RWPE2 (cell line): ENCODE measurements around the gene SMPD2.
A peak's percentile ranks its signal among the peaks of the same experiment; 100 is the strongest.

Experiments used
- ATAC-seq: fragments of 200-7000 bp; cut with Tn5 transposase; 3 replicates; pipeline ENCODE4 v1.9.1; 2021; ENCODE audit warnings: low read depth
- DNase-seq: peaks from one replicate; pipeline ENCODE4 v3.0.0-alpha.2; 2020; ENCODE audit warnings: low spot score
- H3K27ac ChIP-seq: fragments of 450-650 bp; 2 replicates; pipeline ENCODE4 v1.5.1; 2017; ENCODE audit warnings: mild to moderate bottlenecking; ENCODE audit not compliant: poor library complexity, severe bottlenecking
- H3K27me3 ChIP-seq: fragments of 250-450 bp; sonication (Bioruptor Pico); 2 replicates; pipeline ENCODE4 v1.5.1; 2021; ENCODE audit warnings: mild to moderate bottlenecking, moderate library complexity; ENCODE audit not compliant: insufficient read depth, poor library complexity, severe bottlenecking
- H3K36me3 ChIP-seq: fragments of 250-450 bp; sonication (Bioruptor Pico); 2 replicates; pipeline ENCODE4 v1.5.1; 2020; ENCODE audit warnings: low read depth, mild to moderate bottlenecking, moderate library complexity
- H3K4me1 ChIP-seq: fragments of 250-450 bp; sonication (Bioruptor Pico); 2 replicates; pipeline ENCODE4 v1.5.1; 2021; ENCODE audit warnings: mild to moderate bottlenecking, moderate library complexity; ENCODE audit not compliant: insufficient read depth, poor library complexity, severe bottlenecking
- H3K4me3 ChIP-seq: fragments of 250-450 bp; sonication (Bioruptor Pico); 2 replicates; pipeline ENCODE4 v1.5.1; 2021; ENCODE audit warnings: mild to moderate bottlenecking, moderate library complexity; ENCODE audit not compliant: severe bottlenecking
- H3K9me3 ChIP-seq: fragments of 250-450 bp; sonication (Bioruptor Pico); 2 replicates; pipeline ENCODE4 v1.5.1; 2021; ENCODE audit warnings: mild to moderate bottlenecking, moderate library complexity; ENCODE audit not compliant: severe bottlenecking
- TF ChIP-seq, protein P1 (sequence below): fragments of 450-650 bp; IDR thresholded peaks from one replicate; pipeline ENCODE4 v1.5.1; 2017; ENCODE audit warnings: mild to moderate bottlenecking, moderate library complexity; ENCODE audit not compliant: poor library complexity, severe bottlenecking

Gene SMPD2

DNA sequence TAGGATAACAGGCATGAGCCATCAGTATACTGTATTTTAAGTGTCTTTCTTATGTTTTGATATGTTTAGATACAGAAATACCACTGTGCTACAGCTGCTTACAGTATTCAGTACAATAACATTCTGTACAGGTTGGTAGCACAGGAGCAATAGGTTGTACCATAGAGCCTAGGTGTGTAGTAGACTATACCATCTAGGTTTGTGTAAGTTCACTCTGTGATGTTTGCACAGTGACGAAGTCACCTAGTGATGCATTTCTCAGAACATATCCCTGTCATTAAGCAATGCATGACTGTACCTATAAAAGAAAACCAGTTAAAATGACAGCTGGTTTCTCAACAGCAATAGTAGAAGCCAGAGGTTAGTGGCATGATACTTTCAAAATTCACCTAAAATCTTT lies 45.5 kb downstream of the SMPD2 start:
- Histone ChIP-seq H3K4me3 (no peak overlapping the region), H3K36me3 (peaks cover 11% of the 10 kb centered on the region), H3K9me3 (no peaks in the 10 kb centered on the region), H3K27ac (no peak overlapping the region), H3K4me1 (peaks cover 12% of the 10 kb centered on the region), H3K27me3 (no peaks in the 10 kb centered on the region)
- DNase-seq (no peak), ATAC-seq (peak; percentile 61)
- TF ChIP-seq, protein P1, sequence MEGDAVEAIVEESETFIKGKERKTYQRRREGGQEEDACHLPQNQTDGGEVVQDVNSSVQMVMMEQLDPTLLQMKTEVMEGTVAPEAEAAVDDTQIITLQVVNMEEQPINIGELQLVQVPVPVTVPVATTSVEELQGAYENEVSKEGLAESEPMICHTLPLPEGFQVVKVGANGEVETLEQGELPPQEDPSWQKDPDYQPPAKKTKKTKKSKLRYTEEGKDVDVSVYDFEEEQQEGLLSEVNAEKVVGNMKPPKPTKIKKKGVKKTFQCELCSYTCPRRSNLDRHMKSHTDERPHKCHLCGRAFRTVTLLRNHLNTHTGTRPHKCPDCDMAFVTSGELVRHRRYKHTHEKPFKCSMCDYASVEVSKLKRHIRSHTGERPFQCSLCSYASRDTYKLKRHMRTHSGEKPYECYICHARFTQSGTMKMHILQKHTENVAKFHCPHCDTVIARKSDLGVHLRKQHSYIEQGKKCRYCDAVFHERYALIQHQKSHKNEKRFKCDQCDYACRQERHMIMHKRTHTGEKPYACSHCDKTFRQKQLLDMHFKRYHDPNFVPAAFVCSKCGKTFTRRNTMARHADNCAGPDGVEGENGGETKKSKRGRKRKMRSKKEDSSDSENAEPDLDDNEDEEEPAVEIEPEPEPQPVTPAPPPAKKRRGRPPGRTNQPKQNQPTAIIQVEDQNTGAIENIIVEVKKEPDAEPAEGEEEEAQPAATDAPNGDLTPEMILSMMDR, result no peak

DNA sequence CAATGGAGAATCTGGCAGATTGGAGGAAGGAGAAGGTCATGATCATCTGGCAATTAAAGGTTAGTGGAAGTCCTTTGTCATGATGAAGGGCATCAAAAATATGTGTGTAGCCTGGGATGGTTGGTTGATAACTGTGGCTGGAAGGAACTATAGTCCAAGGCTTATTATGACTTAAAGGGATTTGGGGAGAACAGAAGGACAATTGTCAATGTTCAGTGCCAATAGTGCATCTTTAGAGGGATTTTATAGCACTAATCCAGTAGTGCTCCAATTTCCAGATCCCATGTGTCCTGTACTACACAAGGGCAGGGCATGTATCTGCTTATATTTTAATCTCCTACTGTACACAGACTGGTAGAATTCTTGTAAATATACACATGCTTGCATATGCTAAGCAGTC lies 47.5 kb downstream of the SMPD2 start:
- no peak for DNase-seq
- H3K27ac ChIP-seq, result no peak overlapping the region
- no peaks in the 10 kb centered on the region for H3K36me3 ChIP-seq
- ATAC-seq, result no peak
- peaks cover 3% of the 10 kb centered on the region for H3K4me1 ChIP-seq
- H3K9me3 ChIP-seq, result no peaks in the 10 kb centered on the region
- peaks cover 1% of the 10 kb centered on the region for H3K27me3 ChIP-seq
- H3K4me3 ChIP-seq, result no peak overlapping the region
- TF ChIP-seq, protein P1, result no peak

DNA sequence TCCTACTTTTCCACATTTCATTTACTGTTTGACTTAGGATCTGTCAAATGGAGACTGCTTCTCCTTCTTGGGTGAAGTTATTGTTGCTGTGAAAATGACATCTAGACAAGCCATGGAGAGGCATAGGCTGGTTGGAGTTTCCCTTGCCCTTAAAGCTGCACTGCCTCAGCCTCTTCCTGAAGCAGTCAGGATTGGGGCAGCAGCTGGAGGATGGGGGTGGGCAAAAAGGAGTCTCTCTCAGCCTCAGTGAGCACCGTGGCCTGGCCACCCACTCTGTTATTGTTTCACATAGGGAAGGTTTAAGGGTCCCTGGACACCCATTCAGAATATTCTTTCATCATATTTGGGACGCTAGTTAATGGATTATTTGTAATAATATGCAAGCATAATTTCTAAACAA lies 50.2 kb downstream of the SMPD2 start:
- Histone ChIP-seq H3K27me3 (peaks cover 3% of the 10 kb centered on the region), H3K9me3 (no peaks in the 10 kb centered on the region), H3K4me1 (peaks cover 3% of the 10 kb centered on the region), H3K4me3 (no peak overlapping the region), H3K36me3 (no peaks in the 10 kb centered on the region), H3K27ac (no peak overlapping the region)
- no peak for DNase-seq
- ATAC-seq, result no peak
- TF ChIP-seq, protein P1, result no peak

DNA sequence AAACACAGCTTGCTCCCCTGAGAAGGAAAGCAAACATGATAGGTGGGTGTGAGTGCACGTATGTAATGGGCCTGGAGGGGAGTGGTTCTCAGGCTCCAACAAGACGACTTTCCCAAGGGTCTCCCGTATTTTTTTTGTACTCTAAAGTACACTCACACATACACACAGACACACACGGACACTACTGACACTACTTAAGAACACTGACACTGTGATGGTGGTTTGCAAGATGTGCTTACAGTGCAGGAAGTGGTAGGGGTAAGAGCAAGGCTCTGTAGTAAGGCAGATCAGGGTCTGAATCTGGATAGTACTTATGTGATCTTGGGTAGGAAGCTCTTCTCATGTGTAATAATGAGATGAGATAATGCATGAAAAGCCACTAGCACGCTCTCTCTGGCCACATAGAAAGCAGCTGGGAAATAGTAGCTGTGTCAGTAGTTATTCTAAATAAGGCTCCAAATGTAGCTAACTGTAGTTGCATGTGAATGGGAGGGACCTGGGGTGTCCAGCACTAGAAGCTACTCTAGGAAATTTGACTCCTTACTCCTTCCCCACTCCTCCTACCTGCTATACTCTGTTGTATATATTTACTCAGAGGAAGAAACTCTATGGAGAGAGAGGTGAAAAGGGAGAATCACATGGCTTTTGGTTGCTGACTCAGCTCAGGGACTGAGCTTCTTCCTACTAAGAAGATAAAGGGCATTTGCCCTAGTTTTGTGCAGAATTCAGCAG lies 50.8 kb downstream of the SMPD2 start:
- Histone ChIP-seq H3K27ac (no peak overlapping the region), H3K4me3 (no peak overlapping the region)
- DNase-seq, result no peak

More for the DNA sequence above, 50.8 kb downstream of the SMPD2 start:
- Histone ChIP-seq H3K27me3 (peaks cover 3% of the 10 kb centered on the region), H3K9me3 (no peaks in the 10 kb centered on the region), H3K4me1 (no peaks in the 10 kb centered on the region), H3K36me3 (no peaks in the 10 kb centered on the region)
- ATAC-seq, result peak; percentile 62; the same call in 2 of the 3 replicates
- TF ChIP-seq, protein P1, result no peak
